HG03066 (cell line): ENCODE data around the gene ANKRD34A.

Experiments used
- ATAC-seq: cut with Tn5 transposase; IDR thresholded peaks from one replicate; pipeline ENCODE4 v1.9.1; 2021; ENCODE audit warnings: low read depth; ENCODE audit not compliant: unreplicated experiment

ANKRD34A gene

DNA sequence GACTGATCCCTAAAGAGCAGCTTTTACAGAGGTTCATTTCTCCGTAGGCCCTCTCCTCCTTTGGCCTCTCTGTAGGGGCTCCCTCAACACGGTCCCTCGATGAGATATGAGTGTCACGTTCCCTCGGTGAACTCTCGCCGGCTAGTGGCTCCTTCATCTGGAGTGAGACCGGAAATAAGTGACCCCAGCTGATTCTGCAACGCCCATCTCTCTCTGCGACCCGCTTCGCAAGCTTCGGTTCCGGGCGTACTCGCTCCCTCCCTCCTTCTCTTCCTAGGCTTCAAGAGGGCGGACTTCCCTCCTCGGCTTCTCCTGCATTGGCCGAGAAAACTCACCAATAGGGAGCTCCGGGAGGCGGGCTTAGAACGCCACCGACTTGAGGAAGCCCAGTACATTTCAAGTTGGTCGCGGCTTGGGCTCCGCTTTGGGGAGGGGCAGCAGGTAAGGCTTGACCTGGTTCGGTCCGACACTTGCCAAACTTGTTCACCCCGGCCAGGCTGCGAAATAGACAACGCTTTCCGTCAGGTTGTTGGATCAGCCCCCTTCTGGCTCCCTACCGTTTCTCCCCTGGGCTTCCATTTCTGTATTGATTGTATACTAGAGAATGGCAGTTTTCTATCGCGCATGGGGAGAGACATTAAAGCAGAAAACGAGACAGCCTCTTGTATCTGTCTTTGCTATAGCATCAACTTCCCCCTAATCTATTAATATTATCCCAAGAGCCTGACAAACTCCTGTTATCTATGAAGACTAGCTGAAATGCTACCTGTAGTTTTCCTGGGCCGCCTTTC, at the start of gene ANKRD34A, which contains the start of gene POLR3GL:
Gene ANKRD34A (minus strand): TSS at position 248 of the 791 bp plus-strand sequence. CDS start 2,816 bp downstream, outside the sequence.
Gene POLR3GL (plus strand): TSS at position 363 of the 791 bp plus-strand sequence. CDS start 10,176 bp downstream, outside the sequence.
- ATAC-seq: peak; percentile 86

DNA sequence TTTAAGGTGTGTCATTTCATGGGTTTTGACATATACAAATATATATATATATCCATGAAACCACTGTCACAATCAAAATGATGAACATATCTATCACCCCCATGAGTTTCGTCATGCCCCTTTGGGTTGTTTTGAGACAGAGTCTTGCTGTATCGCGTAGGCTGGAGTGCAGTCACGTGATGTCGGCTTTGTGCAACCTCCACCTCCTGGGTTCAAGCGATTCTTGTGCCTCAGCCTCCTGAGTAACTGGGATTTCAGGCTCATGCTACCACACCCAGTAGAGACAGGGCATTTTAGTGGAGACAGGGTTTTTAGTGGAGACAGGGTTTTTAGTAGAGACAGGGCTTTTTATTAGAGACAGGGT, 49.2 kb upstream of the ANKRD34A start:
- no peak for ATAC-seq

DNA sequence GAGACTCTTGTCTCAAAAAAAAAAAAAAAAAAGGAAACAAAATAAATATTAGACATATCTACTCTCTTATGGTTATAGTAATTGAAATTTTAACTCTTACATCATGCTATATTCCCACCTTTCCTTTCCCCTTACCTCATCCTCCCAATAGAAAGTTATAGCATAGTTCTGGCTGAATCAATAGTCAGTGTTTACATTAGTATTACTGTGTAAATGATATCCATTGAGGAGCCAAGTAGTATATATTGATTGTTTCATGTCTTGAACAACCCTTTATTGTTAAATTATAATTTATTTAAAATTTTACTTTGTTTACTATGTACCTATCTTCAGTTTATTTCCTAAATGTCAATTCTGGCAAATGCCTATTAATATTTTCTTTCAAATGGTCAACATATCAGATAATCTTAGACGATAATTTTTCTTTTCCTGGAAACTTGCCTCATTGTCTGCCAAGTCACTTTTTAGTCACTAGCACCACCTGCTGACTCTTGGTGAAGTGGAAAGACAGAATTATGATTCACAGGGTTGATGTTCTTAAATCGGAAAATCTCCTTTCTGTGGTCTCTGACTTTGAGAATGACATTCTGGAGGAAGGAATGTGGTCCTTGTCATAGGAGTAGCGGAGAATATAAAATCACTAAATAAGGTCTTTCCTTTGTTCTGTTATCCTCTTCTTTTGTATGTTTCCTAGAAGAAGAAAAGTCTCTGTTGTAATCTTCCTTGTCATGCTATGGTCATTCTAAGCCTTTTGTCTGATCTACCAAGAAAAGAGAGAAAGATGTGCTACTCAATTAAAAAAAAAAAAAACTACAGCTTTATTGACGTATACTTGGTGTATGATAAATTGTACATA, 48.6 kb upstream of the ANKRD34A start:
- ATAC-seq: no peak

DNA sequence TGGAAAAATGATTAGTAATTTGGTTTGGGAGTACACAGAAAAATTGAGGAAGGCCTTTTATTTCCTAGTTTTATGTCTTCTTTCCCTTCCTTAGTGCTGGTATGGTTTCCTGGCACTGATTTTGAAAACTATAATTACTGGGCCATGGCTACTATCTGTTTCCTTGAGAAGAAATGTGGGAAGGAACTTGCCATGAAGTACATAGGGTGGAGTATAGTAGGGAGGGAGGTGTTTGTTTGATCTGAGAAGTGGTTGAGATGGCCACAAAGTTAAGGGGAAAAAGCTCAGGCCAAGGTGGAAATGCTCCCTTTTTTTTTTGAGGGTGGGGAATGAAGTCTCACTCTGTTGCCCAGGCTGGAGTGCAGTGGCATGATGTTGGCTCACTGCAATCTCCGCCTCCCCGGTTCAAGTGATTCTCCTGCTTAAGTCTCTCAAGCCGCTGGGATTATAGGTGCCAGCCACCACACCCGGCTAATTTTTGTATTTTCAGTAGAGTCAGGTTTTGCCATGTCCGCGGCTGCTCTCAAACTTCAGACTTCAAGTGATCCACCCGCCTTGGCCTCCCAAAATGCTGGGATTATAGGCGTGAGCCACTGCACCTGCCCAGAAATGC, 45.9 kb upstream of the ANKRD34A start:
- no peak for ATAC-seq

DNA sequence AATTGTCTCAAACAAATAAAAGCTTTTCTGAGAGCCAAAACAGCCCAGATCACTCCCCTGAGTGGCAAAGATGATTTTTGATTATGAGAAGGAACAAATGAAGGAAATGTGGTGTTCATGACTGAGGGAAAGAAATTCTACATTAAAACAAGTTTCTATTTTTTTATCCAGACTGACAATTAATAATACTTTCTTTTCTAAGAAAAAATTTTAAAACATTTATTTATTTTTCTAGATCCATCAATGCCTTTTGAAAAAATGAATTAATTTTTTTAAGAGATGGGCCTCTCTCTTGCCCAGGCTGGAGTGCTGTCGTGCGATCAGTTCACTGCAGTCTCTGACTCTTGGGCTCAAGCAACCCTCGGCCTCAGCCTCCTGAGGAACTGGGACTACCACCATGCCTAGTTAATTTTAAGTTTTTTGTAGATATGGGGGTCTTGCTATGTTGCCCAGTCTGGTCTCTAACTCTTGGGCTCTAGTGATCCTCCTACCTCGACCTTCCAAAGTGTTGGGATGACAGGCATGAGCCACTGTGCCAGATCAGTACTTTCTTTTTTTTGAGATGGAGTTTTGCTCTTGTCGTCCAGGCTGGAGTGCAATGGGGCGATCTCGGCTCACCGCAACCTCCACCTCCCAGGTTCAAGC, 43.2 kb upstream of the ANKRD34A start:
- no peak for ATAC-seq

DNA sequence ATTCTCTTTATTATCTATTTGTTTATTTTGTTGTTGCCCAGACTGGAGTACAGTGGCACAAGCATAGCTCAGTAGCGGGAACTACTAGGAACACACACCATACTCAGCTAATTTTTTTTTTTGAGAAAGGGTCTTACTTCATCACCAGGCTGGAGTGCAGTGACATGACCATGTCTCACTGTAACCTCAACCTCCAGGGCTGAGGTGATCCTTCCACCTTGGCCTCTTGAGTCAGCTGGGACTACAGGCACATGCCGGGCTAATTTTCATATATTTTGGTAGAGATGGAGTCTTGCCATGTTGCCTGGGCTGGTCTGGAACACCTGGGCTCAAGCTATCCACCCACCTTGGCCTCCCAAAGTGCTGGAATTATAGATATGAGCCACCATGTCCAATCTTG, 37.3 kb upstream of the ANKRD34A start:
- no peak for ATAC-seq

DNA sequence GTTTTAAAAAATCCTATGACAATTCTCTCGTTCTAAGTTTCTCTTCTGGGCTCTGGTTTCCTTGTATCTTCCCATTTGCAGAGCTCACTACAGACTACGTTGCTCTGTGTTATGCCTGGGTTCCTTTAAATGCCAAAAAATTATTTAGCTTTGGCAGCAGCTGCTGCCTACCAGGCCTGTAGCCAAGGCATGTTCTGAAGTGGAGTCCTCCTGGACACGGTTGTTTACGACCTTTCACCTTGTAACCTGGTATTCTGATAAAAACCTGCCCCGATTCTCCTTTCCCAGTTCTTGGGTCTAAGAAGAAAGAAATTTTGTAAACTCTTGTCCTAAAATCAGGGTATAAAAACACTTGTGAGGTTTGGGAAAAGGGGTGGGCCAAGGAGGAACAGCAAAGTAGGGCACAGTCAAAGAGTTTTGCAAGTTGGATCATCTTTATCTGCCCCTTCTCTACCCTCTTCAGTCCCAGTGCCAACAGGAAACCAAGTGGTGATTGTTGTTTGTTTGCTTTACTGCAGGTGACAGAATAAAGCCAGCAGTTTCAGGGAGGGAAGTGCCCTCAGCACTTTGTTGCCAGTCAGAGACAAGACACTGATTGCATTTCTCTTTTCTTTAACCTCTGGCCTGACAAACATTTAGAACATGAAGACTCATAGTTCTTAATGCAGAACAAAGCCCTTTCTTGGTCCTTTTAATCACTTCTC, 35.1 kb upstream of the ANKRD34A start:
- no peak for ATAC-seq

DNA sequence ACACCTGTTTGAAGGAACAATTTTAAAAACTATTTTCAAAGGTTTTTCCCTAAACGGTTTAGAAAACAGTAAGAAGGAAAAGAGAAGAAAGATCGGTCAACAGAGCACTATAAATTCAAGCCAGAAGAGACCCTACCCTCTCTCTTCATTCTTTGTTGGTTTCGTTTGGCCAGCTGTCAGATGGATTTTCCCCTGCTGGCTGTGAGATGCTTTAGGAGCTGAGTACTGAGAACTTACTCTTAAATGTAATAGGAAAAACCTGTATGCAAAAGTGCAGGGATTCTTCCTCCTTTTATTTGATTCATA, 33.3 kb upstream of the ANKRD34A start:
- ATAC-seq: no peak

DNA sequence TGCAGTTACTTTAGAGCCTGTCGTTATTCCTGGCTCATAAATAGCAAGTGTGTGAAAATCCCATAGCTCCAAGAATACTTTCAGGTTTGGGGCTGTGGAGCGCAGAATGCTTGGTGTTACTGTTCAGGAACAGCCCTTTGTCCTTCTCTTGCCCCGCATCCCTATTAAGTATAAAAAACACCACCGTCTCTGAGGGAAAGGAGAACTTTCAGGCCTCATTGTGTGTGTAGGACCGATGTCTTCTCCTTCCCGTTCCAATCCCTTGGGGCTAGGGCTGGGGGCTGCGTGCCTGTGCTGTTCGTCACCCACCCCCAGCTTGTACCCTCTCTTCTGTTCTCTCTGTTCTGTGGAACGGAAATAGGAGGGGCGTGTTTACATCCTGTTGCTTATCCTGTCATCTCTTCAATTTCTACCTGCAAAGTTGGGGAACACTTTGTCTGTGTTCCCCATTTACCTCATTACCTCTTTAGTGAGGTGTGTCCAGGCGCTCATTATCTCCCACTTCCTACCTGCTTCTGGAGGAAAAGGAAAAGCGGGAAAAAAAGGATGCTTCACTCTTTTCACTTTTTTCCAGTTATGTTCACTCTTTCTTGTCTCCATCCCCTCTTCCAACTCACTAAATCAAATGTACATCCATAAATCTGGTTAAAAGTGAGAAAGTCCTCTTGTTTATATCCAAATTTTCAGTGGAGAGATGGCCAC, 32.8 kb upstream of the ANKRD34A start:
- no peak for ATAC-seq

DNA sequence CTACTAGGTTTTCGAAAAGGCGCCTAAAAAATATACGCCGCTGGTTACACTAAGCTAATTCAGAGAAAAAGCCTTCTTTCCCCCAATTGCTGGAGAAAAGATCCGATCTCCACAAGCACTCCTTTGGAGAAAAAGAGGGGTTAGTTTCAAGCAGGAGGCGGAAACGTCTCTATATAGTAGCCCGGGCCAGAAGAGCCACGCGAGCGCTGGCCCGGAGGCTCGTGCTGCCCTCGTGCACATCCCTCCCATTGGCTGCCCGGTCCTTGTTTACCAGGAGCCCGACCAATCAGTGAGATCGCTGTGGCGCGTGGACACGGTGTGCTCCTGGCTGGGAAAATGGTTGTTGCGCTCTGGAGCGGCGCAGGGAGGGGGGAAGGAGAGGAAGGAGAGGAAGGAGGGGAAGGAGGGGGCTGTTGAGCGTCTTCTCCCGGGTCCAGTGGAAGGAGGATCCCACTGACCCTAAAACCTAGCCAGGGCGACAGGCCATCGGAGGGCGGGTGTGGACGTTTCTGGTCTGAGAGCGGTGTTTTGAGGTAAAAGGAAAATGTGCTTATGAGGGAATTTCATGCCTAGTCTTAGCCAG, 32.1 kb upstream of the ANKRD34A start, which contains the start of gene TXNIP:
Gene TXNIP (minus strand): TSS at position 147 of the 583 bp plus-strand sequence. CDS start 313 bp downstream, outside the sequence.
- peak; percentile 86 for ATAC-seq

DNA sequence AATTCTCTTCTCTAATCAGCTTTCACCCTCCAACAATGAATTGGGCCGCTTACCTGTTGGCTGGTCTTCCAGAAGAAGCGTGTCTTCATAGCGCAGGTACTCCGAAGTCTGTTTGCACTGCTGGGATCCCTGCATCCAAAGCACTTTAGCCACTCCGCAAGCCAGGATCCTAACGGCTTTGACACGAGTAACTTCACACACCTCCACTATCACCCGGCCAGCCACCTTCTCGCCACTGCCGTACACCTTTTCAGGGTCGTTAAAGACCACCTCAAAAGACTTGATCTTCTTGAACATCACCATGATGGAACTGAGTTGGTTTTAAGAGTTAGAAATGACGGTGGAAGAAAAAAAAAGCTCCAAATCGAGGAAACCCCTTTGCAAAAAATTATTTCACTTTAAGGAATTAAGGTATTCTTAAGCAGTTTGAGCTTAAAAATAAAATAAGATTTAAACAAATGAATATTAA, 31.6 kb upstream of the ANKRD34A start:
- no peak for ATAC-seq

DNA sequence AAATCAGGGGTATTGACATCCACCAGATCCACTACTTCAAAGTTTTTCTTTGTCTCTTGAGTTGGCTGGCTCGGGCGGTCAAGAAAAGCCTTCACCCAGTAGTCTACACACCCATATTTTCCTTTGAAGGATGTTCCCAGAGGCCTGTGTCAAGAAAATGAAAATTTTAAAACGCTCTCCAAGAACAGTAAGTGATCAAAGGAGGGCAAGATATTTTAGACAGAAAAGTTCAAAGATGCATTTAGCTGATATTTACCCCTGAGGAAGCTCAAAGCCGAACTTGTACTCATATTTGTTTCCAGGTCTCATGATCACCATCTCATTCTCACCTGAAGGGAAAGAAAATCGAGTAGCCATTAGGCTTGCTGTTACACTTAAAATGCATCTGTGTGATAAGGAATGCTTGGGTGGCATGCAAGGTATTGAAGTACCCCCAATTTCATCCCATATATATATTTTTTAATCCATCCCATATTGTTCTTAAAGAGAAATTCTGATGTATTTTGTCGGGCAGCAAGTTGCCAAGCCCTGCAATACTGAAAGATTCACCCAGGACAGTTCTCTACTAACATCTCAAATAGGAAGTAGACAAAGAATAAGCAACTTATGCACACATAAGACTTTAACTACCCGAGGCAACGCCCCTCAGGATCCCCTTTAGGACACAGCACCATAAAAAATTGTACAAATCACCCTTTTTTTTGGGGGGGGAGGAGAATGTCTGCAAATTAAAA, 30.9 kb upstream of the ANKRD34A start:
- no peak for ATAC-seq

DNA sequence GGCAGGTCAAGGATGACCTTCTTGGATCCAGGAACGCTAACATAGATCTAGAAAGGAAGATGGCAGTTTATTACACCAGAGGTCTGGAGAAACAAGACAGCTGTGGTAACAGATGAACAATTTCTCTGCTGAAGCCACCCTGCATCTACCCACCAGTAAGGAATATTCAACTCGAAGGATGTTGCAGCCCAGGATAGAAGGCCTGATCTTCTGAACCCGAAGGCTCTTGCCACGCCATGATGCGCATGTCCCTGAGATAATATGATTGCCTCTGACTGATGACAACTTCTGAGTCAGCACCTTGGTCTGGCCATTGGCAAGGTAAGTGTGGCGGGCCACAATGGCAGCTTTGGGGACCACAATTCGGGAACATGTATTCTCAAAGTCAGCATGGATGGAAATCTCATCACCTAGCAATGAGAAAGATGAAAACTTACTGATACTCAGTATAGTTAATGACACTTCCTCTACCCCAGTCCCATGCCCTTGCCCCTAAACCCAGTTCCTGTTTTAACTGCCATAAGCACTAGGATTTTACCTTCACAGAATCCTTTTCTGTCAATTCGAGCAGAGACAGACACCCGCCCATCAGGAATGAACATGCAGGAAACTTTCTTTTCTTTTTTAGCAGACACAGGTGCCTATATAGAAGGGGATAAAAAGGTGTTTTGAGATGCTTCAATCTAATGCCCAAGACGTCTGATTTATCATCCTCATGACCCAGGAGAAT, 30.2 kb upstream of the ANKRD34A start:
- ATAC-seq: no peak

DNA sequence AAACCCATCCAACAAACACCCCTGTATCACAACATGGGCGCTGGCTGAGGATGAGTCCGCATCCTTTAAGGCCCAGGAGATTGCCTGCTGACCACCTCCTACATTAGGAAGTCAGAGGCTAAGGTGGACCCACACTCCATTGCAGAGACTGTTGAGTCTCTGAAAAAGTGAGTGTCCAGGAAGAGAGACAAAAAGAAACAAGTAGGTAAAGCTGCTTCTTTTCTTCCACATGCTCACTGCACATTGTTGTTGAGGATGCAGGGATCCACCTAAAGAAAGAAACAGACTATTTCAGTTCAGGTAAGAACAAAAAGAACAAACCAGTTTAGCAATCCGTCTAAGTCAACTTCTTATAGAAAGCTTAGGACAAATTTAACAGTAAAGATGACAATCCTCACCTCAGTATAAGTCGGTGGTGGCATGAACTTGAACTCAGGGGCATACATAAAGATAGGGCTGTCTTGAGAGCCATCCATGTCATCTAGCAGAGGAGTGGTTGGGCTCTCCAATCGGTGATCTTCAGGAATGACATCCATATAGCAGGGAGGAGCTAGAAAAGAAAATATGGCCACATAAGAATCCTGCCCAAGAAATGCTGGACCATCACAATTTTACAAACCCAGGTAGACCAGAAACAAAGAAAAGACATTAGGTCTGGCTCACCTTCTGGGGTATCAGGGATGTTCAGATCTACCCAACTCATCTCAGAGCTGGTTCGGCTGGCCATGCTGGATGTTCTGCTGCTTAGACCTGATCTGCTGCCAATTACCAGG, 29.4 kb upstream of the ANKRD34A start:
- no peak for ATAC-seq

DNA sequence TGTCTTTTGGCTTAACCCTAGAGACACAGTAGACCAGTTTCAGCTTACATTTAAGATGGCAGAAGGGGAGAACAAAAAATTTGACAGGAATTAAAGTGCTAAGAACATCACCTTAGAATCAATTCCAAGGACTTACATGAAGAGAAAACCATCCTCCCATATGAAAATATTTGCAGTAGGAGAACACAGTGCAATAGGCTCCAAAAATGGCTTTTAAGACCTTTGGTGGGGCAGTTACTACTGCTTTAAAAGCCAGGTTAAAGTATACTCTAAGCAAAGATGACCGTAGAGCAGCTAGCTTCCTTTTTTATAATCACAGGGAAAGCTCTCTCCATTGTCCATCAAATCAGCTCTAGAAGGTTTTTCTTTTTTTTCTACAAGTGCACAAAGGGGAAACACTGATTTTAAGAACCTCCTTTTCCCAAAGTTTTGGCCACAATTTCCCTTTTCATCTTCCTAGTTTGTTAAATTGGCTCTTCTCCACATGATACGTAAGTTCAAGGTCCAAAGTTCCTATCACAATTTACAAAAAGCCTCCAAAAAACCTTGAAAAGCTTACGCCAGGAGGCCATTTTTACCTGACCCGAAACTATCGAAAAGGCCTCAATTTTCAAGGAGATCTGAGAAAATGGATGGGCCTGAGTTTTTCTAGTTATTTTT, 28.7 kb upstream of the ANKRD34A start:
- no peak for ATAC-seq

DNA sequence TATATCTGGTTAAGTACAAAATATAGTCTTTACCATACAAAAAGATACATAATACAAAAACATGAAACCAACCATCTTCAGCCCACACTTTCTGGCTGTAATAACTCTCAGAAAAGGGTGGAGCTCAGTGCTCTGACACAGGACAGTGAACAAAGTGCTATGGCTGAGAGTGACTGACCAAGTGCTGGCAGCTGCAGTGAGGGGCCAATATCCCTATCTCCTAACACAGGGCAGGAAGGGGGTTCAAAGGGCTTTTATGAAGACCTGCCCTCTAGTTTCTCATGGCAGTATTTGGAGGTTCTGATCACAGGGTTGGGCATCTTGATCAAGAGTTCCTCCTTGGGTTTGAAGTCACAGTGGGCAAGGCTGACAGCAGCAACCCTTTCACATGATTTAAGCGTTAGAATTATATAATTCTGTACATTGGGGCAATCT, 28.1 kb upstream of the ANKRD34A start:
- no peak for ATAC-seq
